Measurements from ENCODE around the gene OR4S1.

DNA sequence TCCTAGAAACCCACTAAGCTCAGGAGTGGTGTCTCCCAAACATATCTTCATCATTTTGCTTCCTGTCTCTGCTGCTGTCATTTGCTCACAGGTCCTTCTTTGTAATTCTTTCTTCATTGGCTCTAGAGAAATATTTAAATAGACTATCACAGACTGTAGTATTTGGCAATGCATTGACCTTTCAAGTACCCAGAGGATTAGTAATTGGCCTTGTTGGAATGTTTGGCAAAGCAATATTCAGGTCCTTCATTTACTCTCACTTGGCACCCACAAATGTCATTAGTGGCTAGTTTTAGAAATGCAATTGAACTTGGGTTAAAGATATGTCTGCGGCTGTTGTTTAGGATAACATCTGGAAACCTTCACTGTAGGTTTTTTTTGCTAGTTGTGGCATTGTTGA, 48.7 kb downstream of the OR4S1 start:
- TF ChIP-seq FOXA1 (IDR thresholded peaks at IDR 0.05) = no peak
- no peak for TF ChIP-seq ARNT (IDR thresholded peaks at IDR 0.05)

Data from HEK293T (cell line).